ENCODE data around the gene ZNF689. TPM values are rescaled to one million over a fixed set of nuclear protein-coding genes. Genes with fewer than 3 reads are reported as not detected.

The ZNF689 gene
- total RNA-seq, 1 experiment from 2014 or later = 21.1 TPM

- Histone ChIP-seq H3T11ph (ENCODE audit: low read length) (no peak overlapping the region), H3K9ac (ENCODE audit: extremely low read depth, insufficient read length, low read length) (no peak overlapping the region), H3K79me2 (ENCODE audit: insufficient read depth, low read length) (no peaks in the 10 kb centered on the region), H2BK12ac (ENCODE audit: insufficient read length, low read depth, low read length) (no peak overlapping the region), H3K27ac (ENCODE audit: insufficient read length, low read depth, low read length) (no peak overlapping the region), H2BK5ac (ENCODE audit: insufficient read length, low read length) (no peak overlapping the region), H3K23me2 (ENCODE audit: insufficient read length, low read depth, low read length, poor library complexity, severe bottlenecking) (peaks cover 3% of the 10 kb centered on the region), H2BK20ac (ENCODE audit: low read depth, low read length, poor library complexity, severe bottlenecking) (no peak overlapping the region), H4K5ac (ENCODE audit: insufficient read length, low read depth, low read length) (no peak overlapping the region), H3K14ac (ENCODE audit: insufficient read depth, low read length) (no peak overlapping the region), H3K79me1 (ENCODE audit: insufficient read depth, low read depth, low read length, poor library complexity, severe bottlenecking) (no peaks in the 10 kb centered on the region), H3K4me1 (ENCODE audit: insufficient read depth, low read length) (no peaks in the 10 kb centered on the region), H3K23ac (ENCODE audit: insufficient read length, low read depth, low read length) (no peak overlapping the region), H4K91ac (ENCODE audit: insufficient read length, low read depth, low read length) (no peak overlapping the region), H4K8ac (replicated peaks; ENCODE audit: insufficient read length, low read depth, low read length) (no peak overlapping the region), H2AFZ (ENCODE audit: low read length) (no peak overlapping the region), H3K9me3 (ENCODE audit: control insufficient read depth, low read depth, low read length) (no peaks in the 10 kb centered on the region), H3K18ac (ENCODE audit: insufficient read length, low read depth, low read length) (no peak overlapping the region), H3K56ac (ENCODE audit: insufficient read length, low read depth, low read length) (no peak overlapping the region), H2AK5ac (ENCODE audit: insufficient read length, low read length) (no peak overlapping the region), H2BK120ac (ENCODE audit: low read depth, low read length, poor library complexity, severe bottlenecking) (no peak overlapping the region), H4K20me1 (ENCODE audit: control insufficient read depth, insufficient read depth, insufficient read length) (no peaks in the 10 kb centered on the region), H3K27me3 (ENCODE audit: insufficient read depth, low read length) (no peaks in the 10 kb centered on the region), H3K4me2 (ENCODE audit: insufficient read depth, insufficient read length, low read length) (no peak overlapping the region), H2BK15ac (ENCODE audit: low read depth, low read length) (no peak overlapping the region), H3K4ac (ENCODE audit: low read depth, low read length) (no peak overlapping the region)
- H3K4me1 Mint-ChIP-seq = peaks cover 13 to 15% of the 10 kb centered on the region in 2 experiments
- H3K36me3 Mint-ChIP-seq (ENCODE audit: insufficient read depth in 1 of 3, low read depth in 3 of 3) = no peaks in the 10 kb centered on the region
- H3K9me3 Mint-ChIP-seq = no peaks in the 10 kb centered on the region; a peak in 1 of 5 replicates
- H3K27me3 Mint-ChIP-seq (ENCODE audit: low read depth) = peaks cover 22% of the 10 kb centered on the region
- no peak for DNase-seq
- no CpG with 5 or more reads among the region's 4 CpGs for WGBS (ENCODE audit: extremely low coverage, insufficient read length, low lambda C conversion rate)
- H3K27ac Mint-ChIP-seq = no peak overlapping the region
- no peak for TF ChIP-seq CTCF (conservative IDR thresholded peaks at IDR 0.05)
- H3K4me3 Mint-ChIP-seq = no peak overlapping the region
These were observed 9.0 kb upstream of the ZNF689 start for GRCh38 chr16:30619202-30619601.

All from H9 (cell line).